H1 (cell line): ENCODE results near the gene SLC9A3. TPM values are rescaled to one million over a fixed set of nuclear protein-coding genes. Genes with fewer than 3 reads are reported as not detected.

Experiments
- CTCF ChIA-PET: fragments of 300-600 bp; sonication (Branson Sonifier 250); formaldehyde crosslinking; loops from one replicate; lab custom pipeline; 2021; ENCODE audit not compliant: partially characterized antibody; lab: Charles Lee
- POLR2A ChIA-PET: fragments of 300-600 bp; sonication (Branson Sonifier 250); formaldehyde crosslinking; loops from one replicate; lab custom pipeline; 2021; ENCODE audit warnings: inconsistent platforms; ENCODE audit not compliant: partially characterized antibody; lab: Charles Lee
- DNase-seq, 2 experiments: peaks; one replicate each; pipeline versions ENCODE4 v3.0.0 to v3.0.0-alpha.2; 2010 to 2022; ENCODE audit warnings: low spot score in 2 of 2, low read depth in 1 of 2, mixed read lengths in 1 of 2
- FAIRE-seq: peaks from 2 replicates; lab custom pipeline; 2011; peaks lifted over from hg19 to GRCh38; lab: Jason Lieb, UNC
- H2AFZ ChIP-seq: 2 replicates; pipeline ENCODE4 v1.8.1; 2012; ENCODE audit warnings: low read length, inconsistent platforms
- H2AK5ac ChIP-seq: 2 replicates; pipeline ENCODE4 v1.6.1; 2013; ENCODE audit warnings: low read depth, low read length
- H2BK120ac ChIP-seq: replicated peaks from 2 replicates; pipeline ENCODE3; 2013; ENCODE audit warnings: low read depth, low read length, inconsistent platforms
- H2BK12ac ChIP-seq: 2 replicates; pipeline ENCODE4 v1.6.1; 2013; ENCODE audit warnings: low read depth, low read length
- H2BK15ac ChIP-seq: 2 replicates; pipeline ENCODE4 v1.6.1; 2013; ENCODE audit warnings: low read length
- H2BK20ac ChIP-seq: 2 replicates; pipeline ENCODE4 v1.6.1; 2013; ENCODE audit warnings: low read length
- H2BK5ac ChIP-seq: 2 replicates; pipeline ENCODE4 v1.6.1; 2013; ENCODE audit warnings: low read depth, low read length
- H3K14ac ChIP-seq: 2 replicates; pipeline ENCODE4 v1.6.1; 2013; ENCODE audit warnings: inconsistent platforms; ENCODE audit not compliant: insufficient read length
- H3K18ac ChIP-seq: 2 replicates; pipeline ENCODE4 v1.6.1; 2013; ENCODE audit warnings: low read length; ENCODE audit errors: extremely low read depth
- H3K23ac ChIP-seq: 2 replicates; pipeline ENCODE4 v1.6.1; 2013; ENCODE audit warnings: inconsistent platforms; ENCODE audit not compliant: insufficient read length
- H3K23me2 ChIP-seq: 2 replicates; pipeline ENCODE4 v1.6.1; 2013; ENCODE audit warnings: low read depth, low read length
- H3K27ac ChIP-seq: 2 replicates; pipeline ENCODE4 v1.6.1; 2011; ENCODE audit warnings: low read depth, low read length, inconsistent platforms
- H3K27me3 ChIP-seq, 4 experiments: replicated peaks in 1 of 4; 1 replicate in 1 of 4; 2 replicates in 3 of 4; pipeline versions ENCODE4 v1.6.1 to v1.8.1; 2011 to 2013; ENCODE audit warnings: low read length in 3 of 4, mild to moderate bottlenecking in 3 of 4, inconsistent platforms in 2 of 4, mixed read lengths in 2 of 4, moderate library complexity in 1 of 4; ENCODE audit not compliant: control insufficient read depth in 3 of 4, insufficient read depth in 3 of 4; ENCODE audit errors: extremely low read depth in 1 of 4
- H3K36me3 ChIP-seq, 4 experiments: 2 replicates each; pipeline versions ENCODE4 v1.6.1 to v1.8.1; 2011 to 2013; ENCODE audit warnings: mild to moderate bottlenecking in 4 of 4, low read length in 3 of 4, moderate library complexity in 2 of 4, control low read depth in 1 of 4, inconsistent platforms in 1 of 4; ENCODE audit not compliant: insufficient read depth in 4 of 4, control insufficient read depth in 2 of 4
- H3K4ac ChIP-seq: replicated peaks from 2 replicates; pipeline ENCODE3; 2013; ENCODE audit warnings: low read length, low read depth, mixed read lengths, inconsistent platforms; ENCODE audit not compliant: insufficient read length
- H3K4me1 ChIP-seq, 4 experiments: replicated peaks in 1 of 4; 1 replicate in 1 of 4; 2 replicates in 3 of 4; pipeline versions ENCODE4 v1.6.1 to v1.8.1; 2011 to 2013; ENCODE audit warnings: low read length in 3 of 4, inconsistent platforms in 2 of 4, mixed read lengths in 1 of 4; ENCODE audit not compliant: insufficient read depth in 4 of 4, control insufficient read depth in 3 of 4
- H3K4me2 ChIP-seq, 2 experiments: 2 replicates each; pipeline versions ENCODE4 v1.6.1 to v1.8.1; 2011 to 2013; ENCODE audit warnings: low read depth in 2 of 2, low read length in 2 of 2, control low read depth in 1 of 2, inconsistent platforms in 1 of 2, mild to moderate bottlenecking in 1 of 2; ENCODE audit not compliant: insufficient read depth in 1 of 2
- H3K4me3 ChIP-seq, 4 experiments: fragments of 200-600, 300-600 bp in 1 of 4; sonication (generic), shearing (Covaris generic), sonication (Bioruptor Twin) in 1 of 4; 2 replicates each; pipeline versions ENCODE4 v1.5.1 to v1.8.1; 2011 to 2016; ENCODE audit warnings: low read length in 4 of 4, low read depth in 3 of 4, control low read depth in 2 of 4, inconsistent platforms in 2 of 4, mild to moderate bottlenecking in 2 of 4, mixed read lengths in 1 of 4, moderate library complexity in 1 of 4; ENCODE audit not compliant: insufficient read depth in 2 of 4; ENCODE audit errors: extremely low read depth in 1 of 4
- H3K56ac ChIP-seq: replicated peaks from 2 replicates; pipeline ENCODE3; 2013; ENCODE audit warnings: low read depth, mild to moderate bottlenecking, mixed read lengths, low read length, inconsistent platforms; ENCODE audit not compliant: insufficient read length
- H3K79me1 ChIP-seq: 2 replicates; pipeline ENCODE4 v1.6.1; 2013; ENCODE audit warnings: low read depth, low read length, control low read depth
- H3K79me2 ChIP-seq, 2 experiments: 2 replicates each; pipeline versions ENCODE4 v1.6.1 to v1.8.1; 2012 to 2013; ENCODE audit warnings: low read length in 2 of 2, mild to moderate bottlenecking in 2 of 2, inconsistent platforms in 1 of 2; ENCODE audit not compliant: insufficient read depth in 2 of 2, control insufficient read depth in 1 of 2
- H3K9ac ChIP-seq, 4 experiments: replicated peaks in 1 of 4; 1 replicate in 1 of 4; 2 replicates in 3 of 4; pipeline versions ENCODE4 v1.6.1 to v1.8.1; 2011 to 2013; ENCODE audit warnings: low read depth in 3 of 4, low read length in 3 of 4, control low read depth in 2 of 4, mild to moderate bottlenecking in 2 of 4, moderate library complexity in 2 of 4, inconsistent platforms in 1 of 4; ENCODE audit errors: extremely low read depth in 1 of 4
- H3K9me3 ChIP-seq, 2 experiments: 2 replicates each; pipeline versions ENCODE4 v1.6.1 to v1.8.1; 2012 to 2013; ENCODE audit warnings: mild to moderate bottlenecking in 2 of 2, moderate library complexity in 2 of 2, control low read depth in 1 of 2, inconsistent platforms in 1 of 2, low read depth in 1 of 2, low read length in 1 of 2, mixed read lengths in 1 of 2; ENCODE audit not compliant: insufficient read depth in 2 of 2
- H4K20me1 ChIP-seq, 2 experiments: replicated peaks in 1 of 2; 2 replicates each; pipeline versions ENCODE3 to v1.8.1; 2011 to 2013; ENCODE audit warnings: inconsistent platforms in 2 of 2, low read length in 2 of 2, mild to moderate bottlenecking in 1 of 2; ENCODE audit not compliant: insufficient read depth in 2 of 2, control insufficient read depth in 1 of 2
- H4K5ac ChIP-seq: 2 replicates; pipeline ENCODE4 v1.6.1; 2013; ENCODE audit warnings: low read length, low read depth, mixed read lengths, inconsistent platforms; ENCODE audit not compliant: insufficient read length
- H4K8ac ChIP-seq: 2 replicates; pipeline ENCODE4 v1.8.0; 2013; ENCODE audit warnings: mild to moderate bottlenecking, moderate library complexity, low read length, inconsistent platforms; ENCODE audit not compliant: insufficient read depth; ENCODE audit errors: extremely low read depth
- H4K91ac ChIP-seq: replicated peaks from 2 replicates; pipeline ENCODE3; 2013; ENCODE audit warnings: low read length, mixed read lengths, inconsistent platforms; ENCODE audit not compliant: insufficient read length
- ATF2 ChIP-seq: IDR thresholded peaks from 2 replicates; pipeline ENCODE4 v1.6.1; 2012; ENCODE audit warnings: low read length, inconsistent platforms
- BACH1 ChIP-seq: IDR thresholded peaks from 2 replicates; pipeline ENCODE4 v1.6.1; 2012; ENCODE audit warnings: low read length, improper control_type of control experiment
- CEBPB ChIP-seq: IDR thresholded peaks from 2 replicates; pipeline ENCODE4 v1.6.1; 2012; ENCODE audit warnings: low read depth, low read length
- JUND ChIP-seq: IDR thresholded peaks from 2 replicates; pipeline ENCODE4 v1.6.1; 2011; ENCODE audit warnings: mild to moderate bottlenecking, improper control_type of control experiment, low read length
- SIRT6 ChIP-seq: IDR thresholded peaks from one replicate; pipeline ENCODE4 v1.7.1; 2012; ENCODE audit warnings: low read length, inconsistent platforms
- ZNF274 ChIP-seq: IDR thresholded peaks from 2 replicates; pipeline ENCODE4 v1.7.0; 2012; ENCODE audit warnings: low read length, borderline replicate concordance; ENCODE audit errors: extremely low read depth
- WGBS, 2 experiments: shearing (Covaris generic) in 1 of 2; methylation state at CpG; one replicate each; pipeline versions ENCODE4 v1.1.6 to v1.1.7; 2013 to 2015; ENCODE audit warnings: low lambda C conversion rate in 2 of 2, mixed read lengths in 2 of 2, inconsistent platforms in 1 of 2, low coverage in 1 of 2, missing lambda C conversion rate in 1 of 2; ENCODE audit not compliant: insufficient replicate concordance in 2 of 2, insufficient coverage in 1 of 2, insufficient read length in 1 of 2; ENCODE audit errors: extremely low coverage in 1 of 2, missing lambda C conversion rate in 1 of 2; 5-methylcytosine and 5-hydroxymethylcytosine counted together
- polyA plus RNA-seq, 7 experiments: library from polyadenylated mRNA; depleted of rRNA in 3 of 7; stranded (reverse) in 5 of 7; unstranded in 2 of 7; fragments of >200 nt in 5 of 7; fragments of 200-250 nt in 2 of 7; gene quantifications; 1 replicate in 5 of 7; 2 replicates in 1 of 7; 4 replicates in 1 of 7; pipeline versions ENCODE4 v1.2.1 to v1.2.3, GENCODE V29; 2011 to 2013; ENCODE audit warnings: missing spikeins in 2 of 7, mixed read lengths in 2 of 7
- total RNA-seq: library from RNA; stranded (reverse); fragmentation: NEBNext Ultra II Directional; extraction: Animal tissue kit (Norgen Biotek cat#: 25700); gene quantifications from 2 replicates; pipeline ENCODE4 v1.2.1, GENCODE V29; 2021

The SLC9A3 gene
- total and polyA plus RNA-seq, 2 of the 8 experiments (the other 6 are each of a cell fraction or from before 2014, with no cell fraction given), result 0.95 to 1.0 TPM

DNA sequence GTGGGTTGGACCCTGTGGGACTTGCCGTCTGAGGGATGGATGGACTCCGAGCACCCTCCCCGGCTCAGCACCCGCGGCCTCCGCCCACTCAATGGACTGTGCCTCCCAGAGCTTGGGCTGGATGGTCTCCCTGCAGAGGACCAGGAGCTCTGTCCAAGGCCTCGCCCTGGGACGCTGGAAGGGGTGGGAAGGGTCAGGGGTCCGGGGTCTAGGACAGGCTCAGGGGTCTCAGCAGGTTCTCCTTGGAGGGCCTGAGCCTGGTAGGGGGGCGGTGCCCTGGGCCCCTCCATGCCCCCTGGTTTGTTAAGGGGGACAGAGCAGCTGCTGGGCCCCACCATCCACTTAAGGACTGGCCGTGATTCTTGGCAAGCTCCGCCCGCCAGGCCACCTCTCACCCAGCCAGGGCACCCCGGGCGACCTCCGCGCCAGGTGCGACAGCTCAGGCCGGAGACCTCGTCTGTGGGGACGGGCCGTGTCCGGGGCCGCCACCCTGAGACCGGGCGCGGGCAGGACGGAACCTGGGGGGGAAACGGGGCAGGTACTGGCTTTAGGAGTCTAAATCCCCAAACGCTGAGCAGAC, 52.1 kb downstream of the SLC9A3 start:
- H4K5ac ChIP-seq, result peak overlapping the region; percentile 86
- H3K79me2 ChIP-seq, result no peaks in the 10 kb centered on the region
- peak overlapping the region; percentile 96 for H4K8ac ChIP-seq
- H3K4me3 ChIP-seq, result peak overlapping the region; percentile 44 to 67 (median 48)
- peaks cover 15% of the 10 kb centered on the region; the same call in 1 of the 2 replicates for H3K23me2 ChIP-seq
- H2BK5ac ChIP-seq, result no peak overlapping the region
- peaks cover 13 to 35% (median 28%) of the 10 kb centered on the region in 4 experiments for H3K27me3 ChIP-seq
- FAIRE-seq (no peak), DNase-seq (peak in 1 of 2 experiments; percentile 48)
- peak overlapping the region in 3 of 4 experiments; percentile 35 to 56 (median 51); a peak in 4 of 7 replicates for H3K9ac ChIP-seq
- H3K36me3 ChIP-seq, result 0 out of 8 replicates have a peak, but pooled peaks cover 0 to 2% (median 0%) of the 10 kb centered on the region in 4 experiments
- peaks cover 4 to 22% of the 10 kb centered on the region in 2 experiments for H4K20me1 ChIP-seq
- H3K14ac ChIP-seq, result no peak overlapping the region
- no peak overlapping the region for H3K23ac ChIP-seq
- no peak overlapping the region for H3K4ac ChIP-seq
- peak overlapping the region; percentile 44 to 81 for H3K4me2 ChIP-seq
- H3K79me1 ChIP-seq, result no peaks in the 10 kb centered on the region; the same call in 1 of the 2 replicates
- H3K27ac ChIP-seq, result no peak overlapping the region
- peak overlapping the region; percentile 54 for H4K91ac ChIP-seq
- peaks cover 0 to 11% (median 6%) of the 10 kb centered on the region in 4 experiments; a peak in 4 of 7 replicates for H3K4me1 ChIP-seq
- no peaks in the 10 kb centered on the region for H3K9me3 ChIP-seq
- CTCF ChIA-PET, result interaction anchor here (1.0 to 1.4 kb wide), 3 partner anchors 26 to 100 kb away, joined by 3 to 5 read pairs (median 3); no protein-coding TSS in a partner anchor
- H2AK5ac ChIP-seq, result no peak overlapping the region
- H2BK20ac ChIP-seq, result no peak overlapping the region
- TF ChIP-seq CEBPB, result no peak
- no peak for TF ChIP-seq ZNF274
- TF ChIP-seq ATF2, result no peak
- no peak for TF ChIP-seq JUND
- TF ChIP-seq SIRT6, result no peak
- TF ChIP-seq BACH1, result no peak
- H2BK12ac ChIP-seq, result no peak overlapping the region
- H2BK15ac ChIP-seq, result no peak overlapping the region
- no peak overlapping the region for H2AFZ ChIP-seq
- POLR2A ChIA-PET, result interaction anchor here (0.6 to 2.0 kb wide), 7 partner anchors 12 to 378 kb away, joined by 3 to 6 read pairs (median 4); partner anchors contain the start of gene ZDHHC11
- H3K56ac ChIP-seq, result peak overlapping the region; percentile 59
- WGBS, 2 experiments, result 27% methylated on average over 26 of the region's 30 CpGs; no CpG with 5 or more reads in 1 of the 2 experiments
- peak overlapping the region; percentile 60; the same call in 1 of the 2 replicates for H3K18ac ChIP-seq
- H2BK120ac ChIP-seq, result no peak overlapping the region
